Posterior vena cava (tissue), 2 donors: ENCODE measurements around the gene DOCK8. TPM values are rescaled to one million over a fixed set of nuclear protein-coding genes. Genes with fewer than 3 reads are reported as not detected.

Experiments used
- DNase-seq: peaks from one replicate; pipeline ENCODE4 v3.0.0-alpha.2; 2020; ENCODE audit warnings: low spot score
- intact Hi-C, 2 donors: fragments of 100-400 bp; cut with DNase I; formaldehyde crosslinking; loops; one replicate each; pipeline versions ENCODE4 v1.14.1 to v1.14.2; 2022 to 2023
- total RNA-seq, 2 donors: library from RNA; stranded (reverse); fragmentation: NEBNext Ultra II Directional; extraction: Animal tissue kit (Norgen Biotek cat#: 25700); gene quantifications; one replicate each; pipeline ENCODE4 v1.2.1, GENCODE V29; 2021
- donor health status: DM: yes; HTN: yes; CAD: no.
- donor health status: DM: yes; HTN: yes; CAD: no.

DOCK8 gene
- total RNA-seq, 2 donors from 2014 or later: 17.9 to 20.6 TPM

GRCh38 chr9:259405-260404 is 45.0 kb downstream of the DOCK8 start:
- DNase-seq: no peak
- intact Hi-C loops: no loop called here

GRCh38 chr9:264231-264630 is 49.6 kb downstream of the DOCK8 start:
- DNase-seq: no peak
- intact Hi-C loops: no loop called here

- no peak for DNase-seq
- intact Hi-C loops: no loop called here
These were observed 50.7 kb downstream of the DOCK8 start for GRCh38 chr9:265209-265870.

GRCh38 chr9:266228-266627 is 51.6 kb downstream of the DOCK8 start:
- intact Hi-C loops: no loop called here
- DNase-seq: no peak

- intact Hi-C loops: no loop called here
- DNase-seq: no peak
These were observed 54.0 kb downstream of the DOCK8 start for GRCh38 chr9:268616-269015.

GRCh38 chr9:269081-269711 is 54.5 kb downstream of the DOCK8 start:
- intact Hi-C loops: no loop called here
- no peak for DNase-seq

- intact Hi-C loops: no loop called here
- DNase-seq: no peak
These were observed 56.1 kb downstream of the DOCK8 start for GRCh38 chr9:270657-271237.

GRCh38 chr9:272251-273213 is 57.9 kb downstream of the DOCK8 start:
- intact Hi-C loops: no loop called here
- DNase-seq: no peak

GRCh38 chr9:274406-274805 is 59.7 kb downstream of the DOCK8 start:
- intact Hi-C loops: no loop called here

GRCh38 chr9:277601-278295 is 63.1 kb downstream of the DOCK8 start:
- no peak for DNase-seq
- intact Hi-C loops: no loop called here

More at GRCh38 chr9:274406-274805, 59.7 kb downstream of the DOCK8 start:
- DNase-seq: no peak

- intact Hi-C loops: no loop called here
- DNase-seq: no peak
These were observed 64.0 kb downstream of the DOCK8 start for GRCh38 chr9:278651-279050.

- intact Hi-C loops: no loop called here
- no peak for DNase-seq
These were observed 65.0 kb downstream of the DOCK8 start for GRCh38 chr9:279674-280073.

GRCh38 chr9:281741-282645 is 67.3 kb downstream of the DOCK8 start:
- DNase-seq: no peak

GRCh38 chr9:286071-286740 is 71.5 kb downstream of the DOCK8 start:
- intact Hi-C loops: no loop called here
- DNase-seq: no peak

More at GRCh38 chr9:281741-282645, 67.3 kb downstream of the DOCK8 start:
- intact Hi-C loops: no loop called here

- intact Hi-C loops: no loop called here
- no peak for DNase-seq
These were observed 74.5 kb downstream of the DOCK8 start for GRCh38 chr9:289121-289520.

- intact Hi-C loops: no loop called here
- no peak for DNase-seq
These were observed 78.2 kb downstream of the DOCK8 start for GRCh38 chr9:292915-293314.
